Measurements from ENCODE around the gene NTN4.
A peak's percentile ranks its signal among the peaks of the same experiment; 100 is the strongest.

NTN4 gene

DNA sequence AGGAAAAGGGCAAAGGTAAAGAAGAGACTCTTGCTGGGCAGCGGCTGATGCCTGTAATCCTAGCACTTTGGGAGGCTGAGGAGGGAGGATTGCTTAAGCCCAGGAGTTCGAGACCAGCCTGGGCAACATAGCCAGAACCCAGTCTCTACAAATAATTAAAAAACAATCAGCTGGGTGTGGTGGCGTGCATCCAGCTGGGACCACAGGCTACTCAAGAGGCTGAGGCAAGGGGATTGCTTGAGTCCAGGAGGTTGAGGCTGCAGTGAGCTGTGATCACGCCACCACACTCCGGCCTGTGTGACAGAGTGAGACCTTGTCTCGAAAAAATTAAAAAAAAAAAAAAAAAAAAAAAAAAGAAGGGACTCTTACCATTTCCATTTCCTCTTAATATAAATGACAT, 138.9 kb downstream of the NTN4 start:
- no peak for DNase-seq

DNA sequence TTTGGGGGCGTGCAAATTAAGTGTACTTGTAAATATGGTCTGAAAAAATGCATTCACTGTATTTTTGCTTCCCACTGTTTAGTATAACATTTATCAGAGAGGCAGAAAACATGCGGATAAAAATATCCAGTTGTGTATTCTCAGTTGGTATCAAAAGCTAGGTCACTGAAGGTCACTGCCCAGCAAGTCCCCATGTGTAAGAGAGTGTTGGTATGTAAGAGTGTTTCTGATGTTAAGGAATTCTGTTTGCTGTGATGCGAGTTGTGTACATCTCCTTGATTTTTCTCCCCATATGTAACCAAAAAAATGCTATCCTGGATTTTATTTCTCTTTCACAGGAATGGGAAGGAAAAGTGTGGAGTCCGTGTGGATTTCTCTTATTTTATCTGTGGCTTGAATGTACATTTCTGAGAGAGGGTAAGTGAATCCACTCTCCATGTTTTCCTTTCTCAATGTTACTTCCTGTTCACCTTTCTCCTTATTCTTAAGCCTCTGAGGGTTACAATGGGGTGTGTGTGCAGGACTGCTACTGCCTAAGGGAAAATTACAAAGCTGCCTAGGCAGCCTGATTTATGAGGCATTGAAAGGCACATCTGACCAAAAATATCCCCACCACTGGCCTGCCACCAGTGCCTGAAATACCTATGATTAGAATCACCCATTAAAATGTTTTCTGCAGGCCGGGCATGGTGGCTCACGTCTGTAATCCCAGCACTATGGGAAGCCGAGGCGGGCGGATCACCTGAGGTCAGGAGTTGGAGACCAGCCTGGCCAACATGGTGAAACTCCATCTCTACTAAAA, 141.4 kb downstream of the NTN4 start:
- DNase-seq, result no peak

- DNase-seq, result no peak
Measured at GRCh38 chr12:95646781-95647190, 143.8 kb downstream of the NTN4 start.

DNA sequence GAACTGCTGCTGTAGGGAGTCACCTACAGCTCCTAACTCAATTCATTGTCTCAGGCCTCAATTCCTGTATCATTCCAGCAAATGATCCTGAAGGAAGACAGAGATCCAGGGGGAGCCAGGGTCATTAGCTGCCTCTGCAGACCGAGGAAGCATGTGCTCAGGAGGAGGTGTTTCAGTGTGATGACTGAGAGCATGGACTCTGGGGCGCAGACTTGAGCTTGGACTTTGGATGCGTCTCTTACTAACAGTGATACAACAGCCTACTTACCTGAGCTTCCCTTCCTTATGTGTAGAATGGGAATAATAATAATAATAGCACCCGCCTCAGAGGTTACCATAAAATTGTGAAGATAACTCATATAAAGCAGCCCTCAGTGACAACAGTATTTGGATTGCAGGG, 147.3 kb downstream of the NTN4 start:
- no peak for DNase-seq

DNA sequence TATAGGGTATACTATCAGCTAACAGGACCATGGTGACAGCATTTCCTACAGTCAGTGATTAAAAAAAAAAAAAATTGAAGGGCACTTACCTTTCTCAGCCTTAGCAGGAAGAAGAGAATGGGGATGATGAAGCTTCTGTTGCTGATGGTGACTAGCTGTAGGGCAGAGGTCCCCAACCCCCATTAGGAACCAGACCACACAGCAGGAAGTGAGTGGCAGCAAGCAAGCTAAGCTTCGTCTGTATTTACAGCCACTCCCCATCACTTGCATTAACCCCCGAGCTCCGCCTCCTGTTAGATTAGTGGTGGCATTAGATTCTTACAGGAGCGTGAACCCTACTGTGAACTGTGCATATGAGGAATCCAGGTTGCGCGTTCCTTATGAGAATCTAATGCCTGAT, 148.0 kb downstream of the NTN4 start:
- no peak for DNase-seq

DNA sequence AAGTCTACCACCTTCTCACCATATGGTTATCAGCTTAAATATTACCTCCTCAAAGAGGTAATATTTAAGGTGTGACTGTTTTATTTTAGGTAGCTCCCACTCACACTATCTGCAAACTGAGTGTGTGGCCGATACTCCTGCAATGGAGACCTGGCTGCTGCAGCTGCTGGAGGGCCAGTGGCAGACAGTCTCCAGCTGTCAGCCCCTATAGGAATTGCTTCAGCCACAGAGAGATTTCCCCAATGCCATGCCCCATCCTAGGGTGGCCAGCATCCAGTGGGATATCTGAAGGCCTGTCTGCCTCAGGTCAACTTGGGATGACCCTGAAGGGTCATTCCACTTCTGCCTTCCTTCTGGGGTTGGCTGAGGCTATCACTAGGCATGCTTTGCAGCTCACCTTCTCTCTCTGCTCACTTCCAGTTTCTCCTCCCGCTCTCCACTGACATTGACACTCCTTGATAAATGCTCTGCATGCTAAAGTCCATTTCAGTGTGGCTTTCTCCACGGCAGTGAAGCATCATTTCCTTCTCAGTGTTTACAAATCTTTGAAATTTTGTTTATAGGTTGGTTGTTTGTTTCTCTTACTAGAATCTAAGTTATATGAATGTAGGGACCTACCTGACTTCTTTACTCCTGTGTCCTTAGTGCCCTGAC, 149.1 kb downstream of the NTN4 start:
- no peak for DNase-seq

DNA sequence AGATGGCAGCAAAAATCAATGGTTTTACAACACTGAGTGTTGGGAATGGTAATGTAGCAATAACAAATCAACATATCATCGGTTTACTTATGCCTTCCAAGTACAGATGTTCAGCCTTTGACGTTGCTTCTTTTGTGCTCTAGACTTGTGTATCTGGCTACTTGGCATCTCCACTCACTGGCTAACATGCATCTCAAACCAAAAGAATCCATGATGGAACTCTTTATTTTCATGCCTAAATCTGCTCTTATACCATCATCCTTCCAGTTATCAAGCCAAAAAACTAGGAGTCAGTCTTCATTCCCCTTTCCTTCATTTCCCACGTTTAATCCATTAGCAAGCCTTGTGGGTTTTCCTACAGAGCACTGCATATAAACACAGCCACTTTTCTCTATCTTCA, 150.0 kb downstream of the NTN4 start:
- DNase-seq, result no peak

DNA sequence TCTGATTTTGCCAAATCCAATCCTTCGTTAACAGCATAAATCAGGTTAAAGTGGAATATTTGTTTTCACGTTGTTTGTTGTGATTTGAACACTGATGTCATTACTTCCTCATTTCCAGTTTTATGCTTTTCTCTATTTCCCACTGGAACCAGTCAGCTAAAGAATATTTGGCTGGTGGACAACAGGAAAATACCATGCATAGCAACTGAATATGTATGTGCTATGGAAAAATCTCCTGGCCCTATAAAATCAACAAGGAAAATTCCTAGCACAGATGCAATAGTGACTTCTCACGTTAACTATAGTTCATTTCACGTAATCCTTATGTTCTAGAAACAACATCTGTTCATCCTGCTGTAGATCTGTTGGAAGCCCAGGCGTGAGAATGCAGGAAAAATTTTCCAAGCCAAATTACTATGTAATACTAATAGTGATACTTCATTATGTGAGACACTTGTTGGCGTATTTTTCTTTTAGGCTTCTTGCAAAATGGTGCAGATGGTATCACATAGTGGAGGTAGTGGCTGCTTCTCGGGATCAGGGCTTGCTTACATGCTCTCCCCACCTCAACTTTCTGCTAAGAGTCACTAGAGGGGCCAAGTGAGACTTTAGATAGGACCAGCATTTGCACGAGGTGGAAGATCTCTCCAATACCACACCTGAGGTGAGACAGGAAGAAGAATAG, 153.0 kb downstream of the NTN4 start:
- no peak for DNase-seq

DNA sequence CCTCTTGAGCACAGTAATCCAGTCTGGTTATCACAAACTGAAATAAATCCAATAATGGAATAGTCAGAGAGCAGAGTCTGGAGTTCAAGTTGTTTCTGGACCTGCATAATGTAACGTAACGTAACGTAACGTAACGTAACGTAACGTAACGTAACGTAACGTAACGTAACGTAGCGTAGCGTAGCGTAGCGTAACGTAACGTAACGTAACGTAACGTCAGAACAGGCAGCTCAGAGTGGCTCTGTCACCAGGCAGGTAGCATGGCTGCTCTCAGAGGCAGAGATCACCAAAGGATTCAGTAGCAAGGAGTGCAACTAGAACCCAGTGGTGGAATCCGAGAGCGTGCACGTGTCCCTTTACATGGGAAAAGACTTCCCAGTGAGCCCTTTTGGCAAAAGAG, 153.6 kb downstream of the NTN4 start:
- no peak for DNase-seq

DNA sequence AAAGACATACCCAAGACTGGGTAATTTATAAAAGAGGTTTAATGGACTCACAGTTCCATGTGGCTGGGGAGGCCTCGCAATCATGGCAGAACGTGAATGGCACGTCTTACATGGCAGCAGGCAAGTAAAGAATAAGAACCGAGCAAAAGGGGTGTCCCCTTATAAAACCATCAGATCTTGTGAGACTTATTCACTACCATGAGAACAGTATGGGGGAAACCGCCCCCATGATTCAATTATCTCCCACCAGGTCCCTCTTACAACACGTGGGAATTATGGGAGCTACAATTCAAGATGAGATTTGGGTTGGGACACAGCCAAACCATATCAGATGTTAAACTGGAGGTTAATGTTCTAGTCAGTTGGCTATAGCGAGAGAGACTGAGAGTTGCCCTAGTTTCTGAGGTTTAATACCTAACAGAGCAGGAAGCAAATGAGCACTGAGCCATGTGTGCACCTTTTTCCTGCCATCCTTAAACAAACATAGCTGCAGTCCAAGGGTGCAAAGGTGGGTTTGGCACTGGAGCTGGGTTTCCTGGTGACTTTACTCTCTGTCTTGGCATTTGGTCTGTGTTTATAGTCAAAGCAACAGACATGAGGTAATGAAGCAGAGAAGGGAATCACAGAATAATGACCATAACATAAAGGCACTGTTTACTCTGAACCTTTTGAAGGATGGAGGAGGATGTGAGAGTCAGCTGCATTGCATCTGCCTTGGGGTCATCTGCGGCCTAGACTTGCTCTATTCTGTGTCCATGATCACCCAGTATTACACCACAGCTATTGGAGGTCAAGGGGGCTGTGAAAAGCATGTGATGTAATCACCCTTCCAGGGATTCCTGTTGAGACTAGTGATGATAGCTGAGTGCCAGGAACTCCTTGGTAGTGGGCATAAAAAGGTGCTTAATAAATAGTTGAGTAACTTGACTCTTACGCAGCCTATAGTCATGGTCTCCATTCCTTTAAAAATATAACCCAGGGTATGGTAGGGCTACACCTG, 155.6 kb downstream of the NTN4 start:
- no peak for DNase-seq

DNA sequence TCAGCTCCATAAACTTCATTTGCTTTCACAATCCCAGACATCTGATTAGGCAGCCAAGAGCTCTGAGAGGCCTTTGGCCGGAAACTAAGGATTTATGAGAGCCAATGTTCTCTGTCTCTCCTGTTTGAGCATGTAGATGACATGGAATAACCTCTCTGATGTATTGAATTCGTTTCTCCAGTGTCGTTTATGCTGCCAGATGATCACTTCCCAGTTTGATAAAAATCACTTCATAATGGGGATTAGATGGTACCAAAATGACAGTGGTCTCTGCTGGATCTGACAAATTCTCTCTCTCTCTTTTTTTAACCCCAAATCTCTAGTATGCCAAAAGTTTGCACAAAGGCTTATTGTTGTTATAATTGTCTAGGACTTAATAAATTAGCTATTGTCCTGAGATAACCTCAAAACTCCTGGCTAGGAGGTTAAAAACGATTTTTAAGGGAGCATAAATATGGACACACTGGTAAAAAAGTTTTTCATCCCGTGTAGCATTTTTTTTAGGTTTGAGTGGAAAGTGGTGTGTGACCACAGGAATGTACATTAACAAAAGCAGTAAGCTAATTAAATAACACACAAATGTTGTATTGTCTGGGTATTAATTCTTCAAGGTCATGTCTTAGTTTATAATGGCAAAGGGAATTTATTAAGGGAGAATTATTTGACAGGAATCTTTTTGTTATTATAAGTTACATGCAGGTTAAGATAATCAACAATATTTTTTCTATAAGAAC, 156.7 kb downstream of the NTN4 start:
- DNase-seq, result no peak

- DNase-seq, result no peak
Measured at GRCh38 chr12:95633049-95633731, 157.4 kb downstream of the NTN4 start.

- DNase-seq, result no peak
Measured at GRCh38 chr12:95630496-95630895, 160.1 kb downstream of the NTN4 start.

DNA sequence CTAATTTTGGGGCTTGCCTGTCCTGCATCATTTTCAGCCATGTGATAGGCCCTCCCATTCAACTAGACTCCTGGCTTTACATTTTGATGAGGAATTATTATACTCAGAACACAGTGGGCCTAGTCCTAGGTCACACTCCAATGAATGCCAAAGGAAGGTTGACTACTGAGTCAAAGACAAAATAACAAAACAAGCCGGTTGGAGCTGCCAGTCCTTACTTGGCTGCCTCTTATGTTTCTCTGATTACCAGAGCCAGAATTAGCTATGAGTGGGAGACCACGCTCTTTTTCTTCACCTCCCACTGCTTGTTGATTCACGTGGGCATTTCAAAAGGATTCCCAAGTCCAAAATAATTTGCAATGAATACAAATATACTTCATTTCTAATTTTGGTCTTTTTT, 161.2 kb downstream of the NTN4 start:
- no peak for DNase-seq

- DNase-seq, result no peak
Measured at GRCh38 chr12:95626854-95627253, 163.7 kb downstream of the NTN4 start.

DNA sequence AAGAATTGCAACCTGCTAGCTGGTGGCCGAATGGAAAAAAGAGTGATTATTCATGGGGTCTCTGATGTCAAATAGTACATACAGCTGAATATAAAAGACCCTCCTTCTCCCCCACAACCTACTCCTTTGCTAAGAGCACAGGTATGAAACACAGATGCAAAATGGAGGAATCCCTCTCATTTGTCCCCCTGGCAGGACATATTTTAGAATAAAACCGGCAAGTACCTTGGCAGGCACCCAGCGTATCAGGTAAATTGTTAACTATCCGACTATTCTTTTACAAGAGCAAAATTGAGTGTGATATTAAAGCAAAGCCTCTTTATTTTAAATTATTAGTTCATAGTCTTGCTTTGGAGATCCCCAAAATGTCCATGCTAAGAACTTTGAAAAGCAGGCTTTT, 165.6 kb downstream of the NTN4 start:
- DNase-seq, result no peak

DNA sequence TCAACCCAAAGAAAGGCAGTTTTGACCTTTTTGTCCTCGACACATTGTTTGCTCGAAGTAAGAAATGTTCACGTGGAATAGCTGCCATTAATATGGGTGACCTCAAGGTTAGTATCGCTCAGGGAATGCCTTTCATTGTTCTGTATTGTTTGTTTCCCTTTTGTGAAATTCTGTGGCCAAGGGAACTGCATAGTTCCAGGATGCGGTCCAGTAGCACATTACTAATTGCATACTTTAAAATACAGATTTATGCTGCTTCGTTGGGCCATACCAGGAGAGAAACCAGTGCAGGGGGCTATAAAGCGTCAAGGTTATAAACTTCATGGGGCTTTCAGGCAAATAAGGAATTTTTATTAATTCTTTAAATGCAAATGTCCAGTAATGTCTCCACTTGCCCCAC, 166.0 kb downstream of the NTN4 start:
- DNase-seq, result no peak

DNA sequence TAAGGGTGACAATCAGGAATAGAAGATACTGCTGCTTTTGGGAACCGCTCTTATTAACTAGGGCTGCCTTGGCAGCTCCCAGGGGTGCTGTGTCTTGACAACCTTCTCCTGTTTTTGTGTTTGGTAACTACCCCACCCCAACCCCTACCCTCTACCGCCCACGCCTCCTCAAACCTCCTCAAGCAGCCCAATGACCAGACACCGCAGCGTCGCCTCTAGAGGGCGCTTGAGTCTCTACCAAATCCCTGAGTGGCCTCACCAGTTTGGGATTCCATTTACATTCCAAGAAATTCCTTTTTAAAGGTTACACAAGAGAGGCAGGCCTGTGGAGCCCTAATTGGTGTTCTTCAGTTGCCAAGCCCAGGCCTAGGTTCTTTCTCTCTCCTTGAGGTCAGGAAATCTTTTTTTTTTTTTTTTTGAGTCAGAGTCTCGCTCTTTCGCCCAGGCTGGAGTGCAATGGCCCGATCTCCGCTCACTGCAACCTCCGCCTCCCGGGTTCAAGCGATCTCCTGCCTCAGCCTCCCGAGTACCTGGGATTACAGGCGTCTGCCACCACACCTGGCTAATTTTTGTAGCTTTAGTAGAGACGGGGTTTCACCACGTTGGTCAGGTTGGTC, 166.9 kb downstream of the NTN4 start:
- peak; percentile 59 for DNase-seq

GRCh38 chr12:95622879-95623278, 167.7 kb downstream of the NTN4 start:
- DNase-seq, result no peak

GRCh38 chr12:95621725-95622124, 168.8 kb downstream of the NTN4 start:
- DNase-seq, result no peak

DNA sequence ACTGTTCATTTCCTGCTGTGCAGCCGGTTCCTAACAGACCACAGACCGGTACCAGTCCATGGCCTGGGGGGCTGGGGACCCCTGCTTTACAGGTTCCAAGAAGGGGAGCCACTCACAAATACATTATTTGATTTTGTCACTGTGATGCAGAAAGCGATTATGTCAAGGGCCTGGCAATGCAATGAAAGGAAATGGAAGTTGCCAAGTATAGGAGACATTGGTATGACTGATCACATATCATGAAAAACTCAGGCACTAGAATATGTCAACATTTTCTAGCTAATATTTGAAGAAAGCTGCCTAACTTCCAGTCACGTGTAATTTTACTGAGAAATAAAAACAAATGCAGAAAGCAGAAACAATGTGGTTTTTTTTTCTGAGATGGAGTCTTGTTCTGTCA, 170.4 kb downstream of the NTN4 start:
- DNase-seq, result no peak
